KOPT-K1 (cell line): Measurements from ENCODE around the gene SPTLC1.
"Not testable (repeated sequence)": the region's sequence is repeated elsewhere in the genome, so short reads cannot be mapped to it uniquely, and the experiment has no call there.

Source experiments
- H3K27ac ChIP-seq: fragments of 200-600 bp; sonication (generic); 2 replicates; pipeline ENCODE4 v1.5.1; 2016; ENCODE audit warnings: antibody characterized with exemption, mild to moderate bottlenecking, low read depth, low read length; ENCODE audit not compliant: poor library complexity, severe bottlenecking
- H3K36me3 ChIP-seq: fragments of 200-600 bp; sonication (generic); 2 replicates; pipeline ENCODE4 v1.5.1; 2017; ENCODE audit warnings: antibody characterized with exemption, mild to moderate bottlenecking, low read length, moderate library complexity; ENCODE audit not compliant: insufficient read depth
- H3K9me3 ChIP-seq: fragments of 200-600 bp; sonication (generic); 2 replicates; pipeline ENCODE4 v1.5.1; 2017; ENCODE audit warnings: antibody characterized with exemption, low read length, mild to moderate bottlenecking; ENCODE audit not compliant: insufficient read depth, poor library complexity, severe bottlenecking

Gene SPTLC1

DNA sequence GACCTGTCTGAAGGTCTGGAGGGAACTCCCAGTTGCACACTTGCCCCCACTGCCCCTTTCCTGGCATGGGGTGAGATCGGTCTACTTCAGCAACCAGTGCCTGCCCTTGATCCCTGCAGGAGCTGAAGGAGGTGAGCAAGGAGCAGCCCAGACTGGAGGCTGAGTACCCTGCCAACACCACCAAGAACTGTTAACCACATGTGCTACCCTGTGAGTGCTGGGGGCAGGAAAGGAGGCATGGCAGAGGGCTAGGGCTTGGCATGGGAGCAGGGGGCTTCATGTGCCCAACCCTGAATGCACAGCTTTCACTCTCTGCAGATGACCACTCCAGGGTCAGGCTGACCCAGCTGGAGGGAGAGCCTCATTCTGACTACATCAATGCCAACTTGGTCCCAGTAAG lies 17.3 kb upstream of the SPTLC1 start:
- Histone ChIP-seq H3K27ac (no peak overlapping the region), H3K36me3 (no peaks in the 10 kb centered on the region), H3K9me3 (no peaks in the 10 kb centered on the region)

GRCh38 chr9:92122800-92123199 lies 7.6 kb upstream of the SPTLC1 start:
- Histone ChIP-seq H3K9me3 (no peaks in the 10 kb centered on the region), H3K36me3 (no peaks in the 10 kb centered on the region), H3K27ac (no peak overlapping the region)

DNA sequence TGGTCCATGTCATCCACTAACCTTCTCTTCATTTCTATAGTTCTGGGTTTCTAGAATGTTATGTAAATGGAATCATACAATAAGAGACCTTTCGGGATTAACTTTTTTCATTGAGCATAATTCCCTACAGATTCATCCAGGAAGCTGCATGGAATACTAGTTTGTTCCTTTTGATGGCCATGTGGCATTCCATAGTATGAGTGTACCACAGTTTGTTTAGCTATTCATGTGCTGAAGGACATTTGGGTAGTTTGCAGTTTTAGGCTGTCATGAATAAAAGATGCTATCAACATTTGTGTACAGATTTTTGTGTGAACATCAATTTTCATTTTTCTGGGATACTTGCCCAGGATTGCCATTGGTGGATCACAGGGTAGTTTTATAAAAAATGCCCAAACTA lies 6.8 kb upstream of the SPTLC1 start:
- Histone ChIP-seq H3K36me3 (no peaks in the 10 kb centered on the region), H3K27ac (no peak overlapping the region), H3K9me3 (no peaks in the 10 kb centered on the region)

GRCh38 chr9:92121265-92121664 lies 6.1 kb upstream of the SPTLC1 start:
- Histone ChIP-seq H3K27ac (no peak overlapping the region), H3K9me3 (no peaks in the 10 kb centered on the region), H3K36me3 (no peaks in the 10 kb centered on the region)

DNA sequence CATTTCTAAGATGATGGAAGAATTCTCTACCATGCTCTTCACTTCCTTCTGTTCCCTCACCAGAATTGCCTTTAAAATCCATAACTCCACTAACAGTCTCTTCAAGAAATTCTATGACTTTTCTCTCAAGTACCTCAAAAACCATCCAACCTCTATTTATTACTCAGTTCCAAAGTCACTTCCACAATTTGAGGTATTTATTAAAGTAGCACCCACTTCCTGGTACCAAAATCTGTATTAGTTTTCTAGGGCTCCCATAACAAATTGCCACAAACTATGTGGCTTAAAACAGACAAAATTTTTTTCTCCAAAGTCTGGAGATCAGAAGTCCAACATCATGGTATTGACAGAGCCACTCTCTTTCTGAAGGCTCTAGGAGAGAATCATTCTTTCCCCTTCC lies 4.9 kb upstream of the SPTLC1 start:
- H3K27ac ChIP-seq, result no peak overlapping the region
- H3K9me3 ChIP-seq, result no peaks in the 10 kb centered on the region
- no peaks in the 10 kb centered on the region for H3K36me3 ChIP-seq

DNA sequence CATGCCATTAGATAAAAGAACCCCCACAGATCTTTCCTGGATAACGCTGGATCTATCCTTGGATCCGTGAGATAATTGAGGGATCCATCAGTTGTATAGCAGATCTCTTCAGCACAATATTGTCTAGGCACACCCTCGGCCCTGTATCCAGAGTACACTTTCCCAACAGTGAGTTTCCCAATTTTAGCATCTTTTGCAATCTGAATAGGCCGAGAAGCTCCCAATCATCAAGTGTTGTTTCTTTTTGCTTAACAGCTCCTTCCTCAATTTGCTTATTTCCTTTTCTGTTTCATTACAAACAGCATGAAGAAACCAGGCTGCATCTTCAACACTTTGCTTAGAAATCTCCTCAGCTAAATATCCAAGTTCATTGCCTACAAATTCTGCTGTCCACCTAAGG lies 4.4 kb upstream of the SPTLC1 start:
- no peak overlapping the region for H3K27ac ChIP-seq
- H3K9me3 ChIP-seq, result no peaks in the 10 kb centered on the region
- H3K36me3 ChIP-seq, result no peaks in the 10 kb centered on the region

- Histone ChIP-seq H3K27ac (no peak overlapping the region), H3K9me3 (no peaks in the 10 kb centered on the region), H3K36me3 (peaks cover 31% of the 10 kb centered on the region)
Measured at GRCh38 chr9:92108122-92108521, 7.1 kb downstream of the SPTLC1 start.

DNA sequence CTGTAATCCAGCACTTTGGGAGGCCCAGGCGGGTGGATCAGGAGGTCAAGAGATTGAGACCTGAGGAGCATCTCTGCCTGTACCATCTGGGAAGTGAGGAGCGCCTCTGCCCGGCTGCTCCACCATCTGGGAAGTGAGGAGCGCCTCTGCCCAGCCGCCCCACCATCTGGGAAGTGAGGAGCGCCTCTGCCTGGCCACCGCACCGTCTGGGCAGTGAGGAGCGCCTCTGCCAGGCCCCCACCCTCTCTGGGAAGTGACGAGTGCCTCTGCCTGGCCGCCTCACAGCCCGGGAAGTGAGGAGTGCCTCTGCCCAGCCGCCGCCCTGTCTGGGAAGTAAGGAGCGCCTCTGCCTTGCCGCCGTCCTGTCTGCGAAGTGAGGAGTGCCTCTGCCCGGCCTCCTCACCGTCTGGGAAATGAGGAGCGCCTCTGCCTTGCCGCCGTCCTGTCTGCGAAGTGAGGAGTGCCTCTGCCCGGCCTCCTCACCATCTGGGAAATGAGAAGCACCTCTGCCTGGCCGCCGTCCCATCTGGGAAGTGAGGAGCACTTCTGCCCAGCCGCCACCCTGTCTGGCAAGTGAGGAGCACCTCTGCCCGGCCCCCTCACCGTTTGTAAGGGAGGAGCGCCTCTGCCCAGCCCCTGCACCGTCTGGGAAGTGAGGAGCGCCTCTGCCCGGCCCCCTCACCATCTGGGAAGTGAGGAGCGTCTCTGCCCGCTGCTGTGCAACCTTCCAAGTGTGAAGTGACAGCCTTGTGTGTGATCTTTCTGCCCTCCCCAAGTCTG lies 9.6 kb downstream of the SPTLC1 start:
- H3K36me3 ChIP-seq, result peaks cover 14% of the 10 kb centered on the region
- H3K27ac ChIP-seq, H3K9me3 ChIP-seq: not testable (repeated sequence)

DNA sequence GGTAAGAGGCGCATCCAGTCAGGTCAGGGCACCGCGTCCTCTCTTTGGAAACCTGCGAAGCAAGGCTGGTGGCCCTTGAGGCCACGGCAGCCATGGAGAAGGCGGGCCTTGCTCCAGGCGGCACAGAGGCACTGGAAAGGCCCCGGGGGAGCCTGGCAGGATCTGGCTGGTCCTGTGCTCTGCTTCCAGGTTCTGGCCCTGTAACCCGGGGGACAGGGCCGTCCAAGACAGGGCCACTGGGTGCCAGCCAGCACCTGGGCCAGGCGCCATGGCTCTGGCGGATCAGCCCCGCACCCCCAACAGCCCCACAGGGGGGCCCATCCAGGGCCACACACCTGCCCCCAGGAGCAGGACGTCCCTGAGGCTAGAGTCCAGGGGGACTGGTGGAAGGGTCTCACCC lies 11.6 kb downstream of the SPTLC1 start:
- not testable (repeated sequence) for H3K9me3 ChIP-seq

GRCh38 chr9:92100237-92100911 lies 14.8 kb downstream of the SPTLC1 start:
- Histone ChIP-seq H3K36me3 (no peaks in the 10 kb centered on the region; the same call in 1 of the 2 replicates), H3K9me3 (no peaks in the 10 kb centered on the region), H3K27ac (no peak overlapping the region)

More for the DNA sequence above, 11.6 kb downstream of the SPTLC1 start:
- not testable (repeated sequence) for H3K27ac ChIP-seq, H3K36me3 ChIP-seq

- no peak overlapping the region for H3K27ac ChIP-seq
- no peaks in the 10 kb centered on the region for H3K9me3 ChIP-seq
- no peaks in the 10 kb centered on the region; the same call in 1 of the 2 replicates for H3K36me3 ChIP-seq
Measured at GRCh38 chr9:92098638-92099037, 16.6 kb downstream of the SPTLC1 start.

- no peaks in the 10 kb centered on the region; the same call in 1 of the 2 replicates for H3K36me3 ChIP-seq
- no peak overlapping the region for H3K27ac ChIP-seq
- H3K9me3 ChIP-seq, result no peaks in the 10 kb centered on the region
Measured at GRCh38 chr9:92097997-92098482, 17.2 kb downstream of the SPTLC1 start.

GRCh38 chr9:92095236-92095635 lies 20.0 kb downstream of the SPTLC1 start:
- Histone ChIP-seq H3K9me3 (no peaks in the 10 kb centered on the region), H3K36me3 (no peaks in the 10 kb centered on the region; the same call in 1 of the 2 replicates), H3K27ac (no peak overlapping the region)

- Histone ChIP-seq H3K9me3 (no peaks in the 10 kb centered on the region), H3K36me3 (no peaks in the 10 kb centered on the region; the same call in 1 of the 2 replicates), H3K27ac (no peak overlapping the region)
Measured at GRCh38 chr9:92094655-92095054, 20.6 kb downstream of the SPTLC1 start.

- H3K9me3 ChIP-seq, result no peaks in the 10 kb centered on the region
- no peak overlapping the region for H3K27ac ChIP-seq
- H3K36me3 ChIP-seq, result peaks cover 27% of the 10 kb centered on the region
Measured at GRCh38 chr9:92077888-92078287, 37.3 kb downstream of the SPTLC1 start.
